HCT116 (cell line): ENCODE measurements around the gene DNPH1. TPM values are rescaled to one million over a fixed set of nuclear protein-coding genes. Genes with fewer than 3 reads are reported as not detected.
A peak's percentile ranks its signal among the peaks of the same experiment; 100 is the strongest.

Experiments
- ATAC-seq: fragments of 200-7000 bp; cut with Tn5 transposase; 2 replicates; pipeline ENCODE4 v1.9.1; 2020; ENCODE audit warnings: mild to moderate bottlenecking, moderate library complexity
- BruUV-seq: library from RNA; stranded (reverse); fragments of 400-500 nt; replicated peaks from 2 replicates; lab custom pipeline; 2021; lab: Mats Ljungman, UMichigan
- CTCF ChIA-PET: fragments of 300-600 bp; sonication (Branson Sonifier 250); formaldehyde crosslinking; loops from one replicate; lab custom pipeline; 2021; ENCODE audit warnings: antibody characterized with exemption; lab: Charles Lee
- POLR2A ChIA-PET: fragments of 300-600, 350-600 bp; sonication (Branson Sonifier 250); formaldehyde crosslinking; loops from one replicate; lab custom pipeline; 2021; ENCODE audit warnings: antibody characterized with exemption; lab: Charles Lee
- RAD21 ChIA-PET, 2 experiments: fragments of 300-600 bp; sonication (Branson Sonifier 250); formaldehyde crosslinking; loops; one replicate each; lab custom pipeline; 2023; ENCODE audit warnings: low total read pairs in 2 of 2; ENCODE audit not compliant: uncharacterized antibody in 2 of 2, unreplicated experiment in 2 of 2, low non-redundant PET in 1 of 2; lab: Charles Lee
- DNase-seq: peaks from one replicate; pipeline ENCODE4 v3.0.0-alpha.2; 2010; ENCODE audit warnings: low read depth, low spot score
- H2AFZ ChIP-seq: fragments of 200-600 bp; shearing (Covaris generic), sonication (generic); 2 replicates; pipeline ENCODE4 v1.6.1; 2017; ENCODE audit warnings: low read depth, mixed run types, mixed read lengths, antibody characterized with exemption, low read length; ENCODE audit not compliant: poor library complexity, severe bottlenecking
- H3K27ac ChIP-seq: 2 replicates; pipeline ENCODE4 v1.5.1; 2012; ENCODE audit warnings: low read depth, low read length
- H3K27me3 ChIP-seq: fragments of 200-600 bp; sonication (generic); 2 replicates; pipeline ENCODE4 v1.6.1; 2016; ENCODE audit warnings: mixed run types, low read length, mixed read lengths; ENCODE audit not compliant: insufficient read depth
- H3K36me3 ChIP-seq, 2 experiments: fragments of 200-500 bp in 1 of 2; fragments of 200-600 bp in 1 of 2; sonication (Bioruptor generic) in 1 of 2; sonication (generic) in 1 of 2; 2 replicates each; pipeline versions ENCODE4 v1.5.1 to v1.6.1; 2014 to 2016; ENCODE audit warnings: low read length in 2 of 2, inconsistent platforms in 1 of 2, mixed read lengths in 1 of 2, mixed run types in 1 of 2; ENCODE audit not compliant: insufficient read depth in 2 of 2, control insufficient read depth in 1 of 2
- H3K4me1 ChIP-seq, 2 experiments: fragments of 200-600 bp in 1 of 2; sonication (generic) in 1 of 2; 2 replicates each; pipeline versions ENCODE4 v1.5.1 to v1.6.1; 2012 to 2017; ENCODE audit warnings: low read length in 2 of 2, inconsistent platforms in 1 of 2, mild to moderate bottlenecking in 1 of 2, mixed read lengths in 1 of 2, mixed run types in 1 of 2, moderate library complexity in 1 of 2; ENCODE audit not compliant: insufficient read depth in 2 of 2, control insufficient read depth in 1 of 2
- H3K4me2 ChIP-seq: fragments of 200-600 bp; sonication (generic); 2 replicates; pipeline ENCODE4 v1.6.1; 2017; ENCODE audit warnings: mixed run types, low read length, mixed read lengths
- H3K4me3 ChIP-seq, 2 experiments: fragments of 200-600 bp in 1 of 2; sonication (generic) in 1 of 2; replicated peaks in 1 of 2; 2 replicates each; pipeline ENCODE4 v1.5.1; 2011 to 2016; ENCODE audit warnings: low read length in 2 of 2, control low read depth in 1 of 2, low read depth in 1 of 2, mild to moderate bottlenecking in 1 of 2, mixed read lengths in 1 of 2, mixed run types in 1 of 2
- H3K79me2 ChIP-seq: fragments of 200-600 bp; sonication (generic); 2 replicates; pipeline ENCODE4 v1.6.1; 2017; ENCODE audit warnings: mild to moderate bottlenecking, mixed run types, low read length, moderate library complexity, mixed read lengths; ENCODE audit not compliant: insufficient read depth
- H3K9ac ChIP-seq: fragments of 200-600 bp; sonication (generic); 2 replicates; pipeline ENCODE4 v1.6.1; 2016; ENCODE audit warnings: low read length, mixed read lengths
- H3K9me2 ChIP-seq: fragments of 200-600 bp; sonication (generic), shearing (Covaris generic); 2 replicates; pipeline ENCODE4 v1.6.1; 2017; ENCODE audit warnings: mixed run types, mild to moderate bottlenecking, moderate library complexity; ENCODE audit not compliant: insufficient read depth
- H3K9me3 ChIP-seq, 2 experiments: fragments of 200-500 bp in 1 of 2; fragments of 200-600 bp in 1 of 2; sonication (Bioruptor generic) in 1 of 2; sonication (generic) in 1 of 2; 2 replicates each; pipeline ENCODE4 v1.6.1; 2014 to 2017; ENCODE audit warnings: low read length in 2 of 2, mixed read lengths in 2 of 2, inconsistent platforms in 1 of 2, low read depth in 1 of 2, mild to moderate bottlenecking in 1 of 2, mixed run types in 1 of 2, moderate library complexity in 1 of 2; ENCODE audit not compliant: control insufficient read depth in 1 of 2, insufficient read depth in 1 of 2
- H4K20me1 ChIP-seq: fragments of 200-600 bp; sonication (generic), shearing (Covaris generic); 2 replicates; pipeline ENCODE4 v1.6.1; 2017; ENCODE audit warnings: mixed run types, mild to moderate bottlenecking, moderate library complexity; ENCODE audit not compliant: insufficient read depth
- EZH2phosphoT487 ChIP-seq: fragments of 200-600 bp; IDR thresholded peaks from 2 replicates; pipeline ENCODE4 v1.6.1; 2018; ENCODE audit warnings: antibody characterized with exemption, borderline replicate concordance
- POLR2A ChIP-seq: IDR thresholded peaks from 2 replicates; pipeline ENCODE4 v1.7.0; 2011; ENCODE audit warnings: borderline replicate concordance; ENCODE audit not compliant: insufficient read depth, insufficient read length; ENCODE audit errors: extremely low read depth
- RAD21 ChIP-seq: IDR thresholded peaks from 2 replicates; pipeline ENCODE4 v1.6.1; 2012; ENCODE audit warnings: low read depth, mild to moderate bottlenecking
- SIN3A ChIP-seq: IDR thresholded peaks from 2 replicates; pipeline ENCODE4 v1.6.1; 2012; ENCODE audit warnings: low read depth
- SP1 ChIP-seq: IDR thresholded peaks from 2 replicates; pipeline ENCODE4 v1.6.1; 2012; ENCODE audit warnings: low read depth
- TCF7L2 ChIP-seq: IDR thresholded peaks from 2 replicates; pipeline ENCODE4 v1.7.0; 2011; ENCODE audit warnings: borderline replicate concordance, inconsistent platforms; ENCODE audit not compliant: insufficient read depth, insufficient read length; ENCODE audit errors: extremely low read depth
- ZFX ChIP-seq: fragments of 450-650 bp; IDR thresholded peaks from 2 replicates; pipeline ENCODE4 v1.6.1; 2017
- intact Hi-C: fragments of 100-400 bp; cut with micrococcal nuclease; formaldehyde crosslinking; loops from 2 replicates; pipeline ENCODE4 v1.10.0; 2022
- total RNA-seq: library from RNA; stranded (reverse); gene quantifications from one replicate; pipeline ENCODE4 v1.2.1, GENCODE V29; 2021; ENCODE audit not compliant: unreplicated experiment
- TF ChIP-seq, protein P1 (sequence below), 3 experiments: fragments of 200-600 bp in 1 of 3; sonication (generic) in 1 of 3; IDR thresholded peaks in 2 of 3; conservative IDR thresholded peaks in 1 of 3; 2 replicates each; pipeline ENCODE4 v1.5.1; 2012 to 2017; ENCODE audit warnings: low read depth in 2 of 3, low read length in 2 of 3, antibody characterized with exemption in 1 of 3, borderline replicate concordance in 1 of 3, control low read depth in 1 of 3, mild to moderate bottlenecking in 1 of 3, mixed read lengths in 1 of 3, mixed run types in 1 of 3, moderate library complexity in 1 of 3; ENCODE audit not compliant: insufficient read depth in 1 of 3
- TF ChIP-seq, protein P2 (sequence below): IDR thresholded peaks from 2 replicates; pipeline ENCODE4 v1.6.1; 2012
- TF ChIP-seq, protein P3 (sequence below): IDR thresholded peaks from 2 replicates; pipeline ENCODE4 v1.6.1; 2012

The DNPH1 gene
- total RNA-seq, 1 experiment from 2014 or later: 117 TPM

GRCh38 chr6:43211955-43212354 lies 17.3 kb downstream of the DNPH1 start:
- H3K79me2 ChIP-seq: no peaks in the 10 kb centered on the region
- no peak overlapping the region for H3K4me3 ChIP-seq
- DNase-seq: no peak
- H3K36me3 ChIP-seq: no peaks in the 10 kb centered on the region; a peak in 1 of 4 replicates
- H3K4me1 ChIP-seq: no peaks in the 10 kb centered on the region
- H4K20me1 ChIP-seq: no peaks in the 10 kb centered on the region
- H3K9ac ChIP-seq: no peak overlapping the region
- no TSS peak for BruUV-seq
- H3K27ac ChIP-seq: no peak overlapping the region
- ChIA-PET RAD21 (no interaction called here), POLR2A (no interaction called here), CTCF (no interaction called here)
- H2AFZ ChIP-seq: no peak overlapping the region
- H3K27me3 ChIP-seq: no peaks in the 10 kb centered on the region
- H3K9me2 ChIP-seq: no peaks in the 10 kb centered on the region
- H3K9me3 ChIP-seq: no peaks in the 10 kb centered on the region
- no peak overlapping the region for H3K4me2 ChIP-seq
- intact Hi-C loops: no loop called here
- TF ChIP-seq TCF7L2 (no peak), ZFX (no peak), POLR2A (no peak), RAD21 (peak; percentile 34; the same call in 1 of the 2 replicates)
- TF ChIP-seq, protein P1, sequence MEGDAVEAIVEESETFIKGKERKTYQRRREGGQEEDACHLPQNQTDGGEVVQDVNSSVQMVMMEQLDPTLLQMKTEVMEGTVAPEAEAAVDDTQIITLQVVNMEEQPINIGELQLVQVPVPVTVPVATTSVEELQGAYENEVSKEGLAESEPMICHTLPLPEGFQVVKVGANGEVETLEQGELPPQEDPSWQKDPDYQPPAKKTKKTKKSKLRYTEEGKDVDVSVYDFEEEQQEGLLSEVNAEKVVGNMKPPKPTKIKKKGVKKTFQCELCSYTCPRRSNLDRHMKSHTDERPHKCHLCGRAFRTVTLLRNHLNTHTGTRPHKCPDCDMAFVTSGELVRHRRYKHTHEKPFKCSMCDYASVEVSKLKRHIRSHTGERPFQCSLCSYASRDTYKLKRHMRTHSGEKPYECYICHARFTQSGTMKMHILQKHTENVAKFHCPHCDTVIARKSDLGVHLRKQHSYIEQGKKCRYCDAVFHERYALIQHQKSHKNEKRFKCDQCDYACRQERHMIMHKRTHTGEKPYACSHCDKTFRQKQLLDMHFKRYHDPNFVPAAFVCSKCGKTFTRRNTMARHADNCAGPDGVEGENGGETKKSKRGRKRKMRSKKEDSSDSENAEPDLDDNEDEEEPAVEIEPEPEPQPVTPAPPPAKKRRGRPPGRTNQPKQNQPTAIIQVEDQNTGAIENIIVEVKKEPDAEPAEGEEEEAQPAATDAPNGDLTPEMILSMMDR (IDR thresholded peaks at IDR 0.05 in 2 of 3, conservative IDR thresholded peaks at IDR 0.05 in 1 of 3; ENCODE audit: borderline replicate concordance in 1 of 3, insufficient read depth in 1 of 3, low read depth in 2 of 3, low read length in 2 of 3): peak in 2 of 3 experiments; percentile 11 to 16; a peak in 1 of 6 replicates
- TF ChIP-seq, all 23 proteins: peak for 2
- ATAC-seq: no peak

DNA sequence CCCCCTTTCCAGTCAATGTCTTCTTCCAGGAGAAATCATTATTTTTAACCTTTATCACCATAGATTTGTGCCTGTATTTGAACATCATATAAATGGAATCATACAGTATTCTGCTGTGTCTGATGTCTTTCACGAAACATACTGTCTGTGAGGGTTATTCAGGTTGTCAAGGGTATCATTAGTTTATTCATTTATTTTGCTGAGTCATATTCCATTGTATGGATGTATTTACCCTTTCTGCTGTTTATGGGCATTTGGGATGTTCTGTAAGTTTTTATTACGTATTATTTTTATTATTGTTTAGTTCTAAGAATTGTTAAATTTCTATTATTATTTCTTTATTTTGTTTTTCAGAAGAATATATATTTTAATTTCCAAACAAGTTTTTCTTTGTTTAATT lies 22.0 kb downstream of the DNPH1 start:
- CTCF ChIA-PET: no interaction called here
- H4K20me1 ChIP-seq: no peaks in the 10 kb centered on the region
- RAD21 ChIA-PET: no interaction called here
- intact Hi-C loops: no loop called here
- DNase-seq: no peak
- BruUV-seq: no TSS peak
- POLR2A ChIA-PET: no interaction called here
- no peaks in the 10 kb centered on the region for H3K79me2 ChIP-seq
- no peaks in the 10 kb centered on the region for H3K4me1 ChIP-seq
- H3K36me3 ChIP-seq: no peaks in the 10 kb centered on the region; a peak in 1 of 4 replicates
- no peaks in the 10 kb centered on the region for H3K9me3 ChIP-seq
- TF ChIP-seq, protein P2, sequence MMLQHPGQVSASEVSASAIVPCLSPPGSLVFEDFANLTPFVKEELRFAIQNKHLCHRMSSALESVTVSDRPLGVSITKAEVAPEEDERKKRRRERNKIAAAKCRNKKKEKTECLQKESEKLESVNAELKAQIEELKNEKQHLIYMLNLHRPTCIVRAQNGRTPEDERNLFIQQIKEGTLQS: no peak
- TF ChIP-seq ZFX (no peak), EZH2phosphoT487 (no peak), SP1 (no peak), SIN3A (no peak)
- TF ChIP-seq, protein P3, sequence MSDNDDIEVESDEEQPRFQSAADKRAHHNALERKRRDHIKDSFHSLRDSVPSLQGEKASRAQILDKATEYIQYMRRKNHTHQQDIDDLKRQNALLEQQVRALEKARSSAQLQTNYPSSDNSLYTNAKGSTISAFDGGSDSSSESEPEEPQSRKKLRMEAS: no peak
- H2AFZ ChIP-seq: no peak overlapping the region
- H3K27ac ChIP-seq: no peak overlapping the region
- no peak overlapping the region for H3K4me3 ChIP-seq
- no peak for ATAC-seq
- no peaks in the 10 kb centered on the region for H3K27me3 ChIP-seq
- no peak overlapping the region for H3K9ac ChIP-seq
- H3K9me2 ChIP-seq: no peaks in the 10 kb centered on the region
- H3K4me2 ChIP-seq: no peak overlapping the region
